ENCODE results near the gene CAPS2.
A peak's percentile ranks its signal among the peaks of the same experiment; 100 is the strongest.

Gene CAPS2

DNA sequence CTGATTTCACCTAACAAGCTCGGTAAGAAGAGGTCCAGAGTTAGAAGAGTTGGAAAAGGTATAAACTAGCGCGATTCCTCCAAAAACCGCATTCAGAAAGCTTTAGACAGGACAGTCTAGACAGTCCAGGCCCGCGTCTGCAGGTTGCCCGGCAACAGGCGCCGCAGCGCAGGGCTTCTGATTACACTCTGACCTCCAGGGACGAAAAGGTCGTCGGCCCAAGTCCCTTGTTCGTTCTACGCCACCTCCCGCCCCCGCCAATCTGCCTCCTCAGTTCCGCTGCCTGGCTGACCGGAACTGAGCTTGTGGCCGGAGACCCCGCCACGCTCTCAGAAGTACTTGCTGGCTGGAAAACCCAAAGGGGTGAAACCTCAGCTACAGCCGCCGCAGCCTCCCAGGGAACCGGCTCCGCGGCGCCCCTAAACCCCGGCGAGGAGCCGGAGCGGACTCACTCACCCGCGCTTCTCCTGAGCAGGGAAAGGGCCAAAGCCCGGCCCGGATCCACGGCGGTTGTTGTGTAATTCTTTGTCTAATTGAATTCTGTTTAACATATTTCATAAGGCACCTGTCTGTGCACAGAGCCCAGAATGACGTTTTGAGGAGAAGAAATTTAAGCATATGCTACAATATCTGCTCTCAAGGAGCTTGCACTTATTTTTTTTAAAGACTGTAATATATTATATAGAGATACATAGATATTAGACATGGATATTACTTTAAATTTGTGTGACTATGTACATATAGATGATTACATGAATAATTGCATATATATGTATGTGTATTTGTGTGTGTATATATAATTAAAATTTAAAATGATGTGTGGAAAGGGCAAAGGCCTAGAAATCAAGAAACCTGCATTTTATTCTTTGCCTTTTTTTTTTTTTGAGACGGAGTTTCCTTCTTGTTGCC is at the start of gene CAPS2 (continued):
- TF ChIP-seq ZNF24 (tag by site-specific recombination; IDR thresholded peaks at IDR 0.05): peak; percentile 61; the same call in 1 of the 2 replicates
- TF ChIP-seq MEIS1 (CRISPR knock-in tag; IDR thresholded peaks at IDR 0.05; ENCODE audit: borderline replicate concordance): no peak
- TF ChIP-seq, protein P1, sequence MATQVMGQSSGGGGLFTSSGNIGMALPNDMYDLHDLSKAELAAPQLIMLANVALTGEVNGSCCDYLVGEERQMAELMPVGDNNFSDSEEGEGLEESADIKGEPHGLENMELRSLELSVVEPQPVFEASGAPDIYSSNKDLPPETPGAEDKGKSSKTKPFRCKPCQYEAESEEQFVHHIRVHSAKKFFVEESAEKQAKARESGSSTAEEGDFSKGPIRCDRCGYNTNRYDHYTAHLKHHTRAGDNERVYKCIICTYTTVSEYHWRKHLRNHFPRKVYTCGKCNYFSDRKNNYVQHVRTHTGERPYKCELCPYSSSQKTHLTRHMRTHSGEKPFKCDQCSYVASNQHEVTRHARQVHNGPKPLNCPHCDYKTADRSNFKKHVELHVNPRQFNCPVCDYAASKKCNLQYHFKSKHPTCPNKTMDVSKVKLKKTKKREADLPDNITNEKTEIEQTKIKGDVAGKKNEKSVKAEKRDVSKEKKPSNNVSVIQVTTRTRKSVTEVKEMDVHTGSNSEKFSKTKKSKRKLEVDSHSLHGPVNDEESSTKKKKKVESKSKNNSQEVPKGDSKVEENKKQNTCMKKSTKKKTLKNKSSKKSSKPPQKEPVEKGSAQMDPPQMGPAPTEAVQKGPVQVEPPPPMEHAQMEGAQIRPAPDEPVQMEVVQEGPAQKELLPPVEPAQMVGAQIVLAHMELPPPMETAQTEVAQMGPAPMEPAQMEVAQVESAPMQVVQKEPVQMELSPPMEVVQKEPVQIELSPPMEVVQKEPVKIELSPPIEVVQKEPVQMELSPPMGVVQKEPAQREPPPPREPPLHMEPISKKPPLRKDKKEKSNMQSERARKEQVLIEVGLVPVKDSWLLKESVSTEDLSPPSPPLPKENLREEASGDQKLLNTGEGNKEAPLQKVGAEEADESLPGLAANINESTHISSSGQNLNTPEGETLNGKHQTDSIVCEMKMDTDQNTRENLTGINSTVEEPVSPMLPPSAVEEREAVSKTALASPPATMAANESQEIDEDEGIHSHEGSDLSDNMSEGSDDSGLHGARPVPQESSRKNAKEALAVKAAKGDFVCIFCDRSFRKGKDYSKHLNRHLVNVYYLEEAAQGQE (tag by site-specific recombination; IDR thresholded peaks at IDR 0.05): 0 out of 2 replicates have a peak, but pooled peaks have one; percentile 29
- TF ChIP-seq ZBTB20 (tag by site-specific recombination; IDR thresholded peaks at IDR 0.05): 0 out of 2 replicates have a peak, but pooled peaks have one; percentile 49
- no peak for TF ChIP-seq ZSCAN16 (tag by site-specific recombination; IDR thresholded peaks at IDR 0.05)
- no peak for TF ChIP-seq MZF1 (tag by site-specific recombination; IDR thresholded peaks at IDR 0.05; ENCODE audit: borderline replicate concordance)
- TF ChIP-seq, protein P2, sequence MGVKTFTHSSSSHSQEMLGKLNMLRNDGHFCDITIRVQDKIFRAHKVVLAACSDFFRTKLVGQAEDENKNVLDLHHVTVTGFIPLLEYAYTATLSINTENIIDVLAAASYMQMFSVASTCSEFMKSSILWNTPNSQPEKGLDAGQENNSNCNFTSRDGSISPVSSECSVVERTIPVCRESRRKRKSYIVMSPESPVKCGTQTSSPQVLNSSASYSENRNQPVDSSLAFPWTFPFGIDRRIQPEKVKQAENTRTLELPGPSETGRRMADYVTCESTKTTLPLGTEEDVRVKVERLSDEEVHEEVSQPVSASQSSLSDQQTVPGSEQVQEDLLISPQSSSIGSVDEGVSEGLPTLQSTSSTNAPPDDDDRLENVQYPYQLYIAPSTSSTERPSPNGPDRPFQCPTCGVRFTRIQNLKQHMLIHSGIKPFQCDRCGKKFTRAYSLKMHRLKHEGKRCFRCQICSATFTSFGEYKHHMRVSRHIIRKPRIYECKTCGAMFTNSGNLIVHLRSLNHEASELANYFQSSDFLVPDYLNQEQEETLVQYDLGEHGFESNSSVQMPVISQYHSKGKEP (tag by site-specific recombination; IDR thresholded peaks at IDR 0.05): peak; percentile 45; the same call in 1 of the 2 replicates
- TF ChIP-seq KLF10 (tag by site-specific recombination; IDR thresholded peaks at IDR 0.05): peak; percentile 62; the same call in 1 of the 2 replicates
- no peak for TF ChIP-seq WT1 (tag by site-specific recombination; IDR thresholded peaks at IDR 0.05)
- TF ChIP-seq ZNF843 (tag by site-specific recombination; IDR thresholded peaks at IDR 0.05): no peak
- no peak for TF ChIP-seq ZNF211 (tag by site-specific recombination; IDR thresholded peaks at IDR 0.05; ENCODE audit: low read depth)
- TF ChIP-seq GLI4 (tag by site-specific recombination; IDR thresholded peaks at IDR 0.05): no peak; the same call in 1 of the 2 replicates
- no peak for TF ChIP-seq REPIN1 (tag by site-specific recombination; IDR thresholded peaks at IDR 0.05; ENCODE audit: low read depth)
- no peak for TF ChIP-seq HOXA7 (CRISPR knock-in tag; IDR thresholded peaks at IDR 0.05; ENCODE audit: borderline replicate concordance)
- TF ChIP-seq ZNF140 (tag by site-specific recombination; IDR thresholded peaks at IDR 0.05): no peak
- TF ChIP-seq, protein P3, sequence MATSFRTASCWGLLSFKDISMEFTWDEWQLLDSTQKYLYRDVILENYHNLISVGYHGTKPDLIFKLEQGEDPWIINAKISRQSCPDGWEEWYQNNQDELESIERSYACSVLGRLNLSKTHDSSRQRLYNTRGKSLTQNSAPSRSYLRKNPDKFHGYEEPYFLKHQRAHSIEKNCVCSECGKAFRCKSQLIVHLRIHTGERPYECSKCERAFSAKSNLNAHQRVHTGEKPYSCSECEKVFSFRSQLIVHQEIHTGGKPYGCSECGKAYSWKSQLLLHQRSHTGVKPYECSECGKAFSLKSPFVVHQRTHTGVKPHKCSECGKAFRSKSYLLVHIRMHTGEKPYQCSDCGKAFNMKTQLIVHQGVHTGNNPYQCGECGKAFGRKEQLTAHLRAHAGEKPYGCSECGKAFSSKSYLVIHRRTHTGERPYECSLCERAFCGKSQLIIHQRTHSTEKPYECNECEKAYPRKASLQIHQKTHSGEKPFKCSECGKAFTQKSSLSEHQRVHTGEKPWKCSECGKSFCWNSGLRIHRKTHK (tag by site-specific recombination; IDR thresholded peaks at IDR 0.05): no peak
- no peak for TF ChIP-seq ZNF366 (tag by site-specific recombination; conservative IDR thresholded peaks at IDR 0.05)
- TF ChIP-seq ZNF138 (tag by site-specific recombination; IDR thresholded peaks at IDR 0.05; ENCODE audit: borderline replicate concordance): no peak
- TF ChIP-seq YY1 (tag by site-specific recombination; IDR thresholded peaks at IDR 0.05): peak; percentile 61; the same call in 1 of the 2 replicates
- TF ChIP-seq, protein P4, sequence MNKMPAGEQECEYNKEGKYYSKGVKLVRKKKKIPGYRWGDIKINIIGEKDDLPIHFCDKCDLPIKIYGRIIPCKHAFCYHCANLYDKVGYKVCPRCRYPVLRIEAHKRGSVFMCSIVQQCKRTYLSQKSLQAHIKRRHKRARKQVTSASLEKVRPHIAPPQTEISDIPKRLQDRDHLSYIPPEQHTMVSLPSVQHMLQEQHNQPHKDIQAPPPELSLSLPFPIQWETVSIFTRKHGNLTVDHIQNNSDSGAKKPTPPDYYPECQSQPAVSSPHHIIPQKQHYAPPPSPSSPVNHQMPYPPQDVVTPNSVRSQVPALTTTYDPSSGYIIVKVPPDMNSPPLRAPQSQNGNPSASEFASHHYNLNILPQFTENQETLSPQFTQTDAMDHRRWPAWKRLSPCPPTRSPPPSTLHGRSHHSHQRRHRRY (tag by site-specific recombination; IDR thresholded peaks at IDR 0.05): no peak
- TF ChIP-seq ZNF837 (tag by site-specific recombination; IDR thresholded peaks at IDR 0.05): no peak
- no peak for TF ChIP-seq ZNF544 (tag by site-specific recombination; IDR thresholded peaks at IDR 0.05)
- TF ChIP-seq, protein P5, sequence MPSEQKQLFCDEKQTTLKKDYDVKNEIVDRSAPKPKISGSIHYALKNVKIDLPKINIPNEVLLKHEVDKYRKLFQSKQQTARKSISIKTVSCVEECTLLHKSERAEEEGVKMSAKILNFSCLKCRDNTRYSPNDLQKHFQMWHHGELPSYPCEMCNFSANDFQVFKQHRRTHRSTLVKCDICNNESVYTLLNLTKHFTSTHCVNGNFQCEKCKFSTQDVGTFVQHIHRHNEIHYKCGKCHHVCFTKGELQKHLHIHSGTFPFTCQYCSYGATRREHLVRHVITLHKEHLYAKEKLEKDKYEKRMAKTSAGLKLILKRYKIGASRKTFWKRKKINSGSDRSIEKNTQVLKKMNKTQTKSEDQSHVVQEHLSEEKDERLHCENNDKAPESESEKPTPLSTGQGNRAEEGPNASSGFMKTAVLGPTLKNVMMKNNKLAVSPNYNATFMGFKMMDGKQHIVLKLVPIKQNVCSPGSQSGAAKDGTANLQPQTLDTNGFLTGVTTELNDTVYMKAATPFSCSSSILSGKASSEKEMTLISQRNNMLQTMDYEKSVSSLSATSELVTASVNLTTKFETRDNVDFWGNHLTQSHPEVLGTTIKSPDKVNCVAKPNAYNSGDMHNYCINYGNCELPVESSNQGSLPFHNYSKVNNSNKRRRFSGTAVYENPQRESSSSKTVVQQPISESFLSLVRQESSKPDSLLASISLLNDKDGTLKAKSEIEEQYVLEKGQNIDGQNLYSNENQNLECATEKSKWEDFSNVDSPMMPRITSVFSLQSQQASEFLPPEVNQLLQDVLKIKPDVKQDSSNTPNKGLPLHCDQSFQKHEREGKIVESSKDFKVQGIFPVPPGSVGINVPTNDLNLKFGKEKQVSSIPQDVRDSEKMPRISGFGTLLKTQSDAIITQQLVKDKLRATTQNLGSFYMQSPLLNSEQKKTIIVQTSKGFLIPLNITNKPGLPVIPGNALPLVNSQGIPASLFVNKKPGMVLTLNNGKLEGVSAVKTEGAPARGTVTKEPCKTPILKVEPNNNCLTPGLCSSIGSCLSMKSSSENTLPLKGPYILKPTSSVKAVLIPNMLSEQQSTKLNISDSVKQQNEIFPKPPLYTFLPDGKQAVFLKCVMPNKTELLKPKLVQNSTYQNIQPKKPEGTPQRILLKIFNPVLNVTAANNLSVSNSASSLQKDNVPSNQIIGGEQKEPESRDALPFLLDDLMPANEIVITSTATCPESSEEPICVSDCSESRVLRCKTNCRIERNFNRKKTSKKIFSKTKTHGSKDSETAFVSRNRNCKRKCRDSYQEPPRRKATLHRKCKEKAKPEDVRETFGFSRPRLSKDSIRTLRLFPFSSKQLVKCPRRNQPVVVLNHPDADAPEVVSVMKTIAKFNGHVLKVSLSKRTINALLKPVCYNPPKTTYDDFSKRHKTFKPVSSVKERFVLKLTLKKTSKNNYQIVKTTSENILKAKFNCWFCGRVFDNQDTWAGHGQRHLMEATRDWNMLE (tag by site-specific recombination; conservative IDR thresholded peaks at IDR 0.05; ENCODE audit: low read depth): peak; percentile 53; the same call in 1 of the 2 replicates
- no peak for TF ChIP-seq ZNF555 (tag by site-specific recombination; conservative IDR thresholded peaks at IDR 0.05)
- TF ChIP-seq GLIS1 (tag by site-specific recombination; IDR thresholded peaks at IDR 0.05): peak; percentile 60; the same call in 1 of the 2 replicates
- no peak for TF ChIP-seq ZNF747 (tag by site-specific recombination; IDR thresholded peaks at IDR 0.05)
